Loucy (cell line): Measurements from ENCODE around the gene DKKL1.
"Not testable (repeated sequence)": the region's sequence is repeated elsewhere in the genome, so short reads cannot be mapped to it uniquely, and the experiment has no call there.

Source experiments
- H2AFZ ChIP-seq: fragments of 200-600 bp; sonication (generic); 2 replicates; pipeline ENCODE4 v1.6.0; 2016; ENCODE audit warnings: antibody characterized with exemption, mild to moderate bottlenecking, low read length, moderate library complexity
- H3F3A ChIP-seq: fragments of 200-600 bp; 2 replicates; pipeline ENCODE4 v1.6.0; 2016; ENCODE audit warnings: antibody characterized with exemption, low read depth, mild to moderate bottlenecking
- H3K27me3 ChIP-seq: fragments of 200-600 bp; sonication (generic); 2 replicates; pipeline ENCODE4 v1.6.1; 2014; ENCODE audit warnings: low read length, mild to moderate bottlenecking; ENCODE audit not compliant: insufficient read depth, poor library complexity, severe bottlenecking
- H3K36me3 ChIP-seq: fragments of 200-600 bp; sonication (generic); 2 replicates; pipeline ENCODE4 v1.6.1; 2016; ENCODE audit warnings: low read length; ENCODE audit not compliant: insufficient read depth
- H3K4me1 ChIP-seq: fragments of 200-600 bp; sonication (generic); 2 replicates; pipeline ENCODE4 v1.5.1; 2014; ENCODE audit warnings: low read length, mild to moderate bottlenecking; ENCODE audit not compliant: insufficient read depth, poor library complexity, severe bottlenecking
- H3K4me2 ChIP-seq: fragments of 200-600 bp; sonication (generic); 2 replicates; pipeline ENCODE4 v1.6.0; 2014; ENCODE audit warnings: antibody characterized with exemption, low read length, low read depth, mild to moderate bottlenecking; ENCODE audit not compliant: poor library complexity, severe bottlenecking
- H3K4me3 ChIP-seq: fragments of 200-600 bp; sonication (generic); 2 replicates; pipeline ENCODE4 v1.5.1; 2014; ENCODE audit warnings: low read length, mild to moderate bottlenecking, mixed read lengths; ENCODE audit not compliant: poor library complexity, severe bottlenecking
- H3K79me2 ChIP-seq: fragments of 200-600 bp; sonication (generic); 2 replicates; pipeline ENCODE4 v1.6.1; 2014; ENCODE audit warnings: low read length; ENCODE audit not compliant: insufficient read depth
- H3K9ac ChIP-seq: fragments of 200-600 bp; sonication (generic); 2 replicates; pipeline ENCODE4 v1.6.0; 2014; ENCODE audit warnings: mild to moderate bottlenecking, low read depth, low read length, moderate library complexity; ENCODE audit not compliant: poor library complexity, severe bottlenecking
- H3K9me2 ChIP-seq: fragments of 200-600 bp; sonication (generic); replicated peaks from 2 replicates; pipeline ENCODE4 v1.6.1; 2016; ENCODE audit warnings: low read depth, low read length, mixed read lengths
- H3K9me3 ChIP-seq: fragments of 200-600 bp; sonication (generic); 2 replicates; pipeline ENCODE4 v1.6.1; 2014; ENCODE audit warnings: mild to moderate bottlenecking, antibody characterized with exemption, low read length, low read depth; ENCODE audit not compliant: insufficient read depth
- H4K20me1 ChIP-seq: fragments of 200-600 bp; sonication (generic); 2 replicates; pipeline ENCODE4 v1.6.0; 2014; ENCODE audit warnings: antibody characterized with exemption, low read length, mild to moderate bottlenecking; ENCODE audit not compliant: insufficient read depth, poor library complexity, severe bottlenecking
- CTCF ChIP-seq: fragments of 200-600 bp; sonication (generic); conservative IDR thresholded peaks from 2 replicates; pipeline ENCODE4 v1.5.1; 2014; ENCODE audit warnings: mild to moderate bottlenecking, antibody characterized with exemption, low read length
- EZH2phosphoT487 ChIP-seq: fragments of 200-600 bp; IDR thresholded peaks from 2 replicates; pipeline ENCODE4 v1.6.1; 2018; ENCODE audit warnings: antibody characterized with exemption, mild to moderate bottlenecking, moderate library complexity, borderline replicate concordance

The DKKL1 gene

GRCh38 chr19:49371184-49371583, 7.5 kb downstream of the DKKL1 start:
- H3K9me2 ChIP-seq, result no peaks in the 10 kb centered on the region
- peaks cover 3% of the 10 kb centered on the region; the same call in 1 of the 2 replicates for H3K9me3 ChIP-seq
- no peak overlapping the region for H3K4me3 ChIP-seq
- no peaks in the 10 kb centered on the region for H4K20me1 ChIP-seq
- H3F3A ChIP-seq, result no peaks in the 10 kb centered on the region
- H3K27me3 ChIP-seq, result no peaks in the 10 kb centered on the region
- H3K36me3 ChIP-seq, result no peaks in the 10 kb centered on the region
- no peaks in the 10 kb centered on the region for H3K4me1 ChIP-seq
- no peak overlapping the region for H3K4me2 ChIP-seq
- H2AFZ ChIP-seq, result no peak overlapping the region
- H3K9ac ChIP-seq, result no peak overlapping the region
- H3K79me2 ChIP-seq, result no peaks in the 10 kb centered on the region
- TF ChIP-seq EZH2phosphoT487 (no peak), CTCF (no peak)

DNA sequence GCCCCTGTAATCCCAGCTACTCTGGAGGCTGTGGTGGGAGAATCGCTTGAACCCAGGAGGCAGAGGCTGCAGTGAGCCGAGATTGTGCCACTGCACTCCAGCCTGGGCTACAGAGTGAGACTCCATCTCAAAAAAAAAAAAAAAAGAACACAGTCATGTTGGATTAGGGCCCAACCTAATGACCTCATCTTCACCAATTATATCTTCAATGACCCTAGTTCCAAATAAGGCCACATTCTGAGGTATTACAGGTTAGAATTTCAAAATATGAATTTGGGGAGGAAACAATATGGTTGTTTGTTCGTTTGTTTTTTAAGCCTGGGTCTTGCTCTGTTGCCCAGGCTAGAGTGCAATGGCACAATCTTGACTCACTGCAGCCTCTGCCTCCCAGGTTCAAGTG, 9.5 kb downstream of the DKKL1 start:
- H3K27me3 ChIP-seq, H3K9me3 ChIP-seq, H3K4me2 ChIP-seq, H3K79me2 ChIP-seq, H3K9me2 ChIP-seq, H3K9ac ChIP-seq, H3K4me3 ChIP-seq, H4K20me1 ChIP-seq, H3K36me3 ChIP-seq, H2AFZ ChIP-seq, H3K4me1 ChIP-seq, H3F3A ChIP-seq: not testable (repeated sequence)

- Histone ChIP-seq H3K9me3 (no peaks in the 10 kb centered on the region), H4K20me1 (no peaks in the 10 kb centered on the region), H3K9me2 (no peaks in the 10 kb centered on the region), H3K36me3 (no peaks in the 10 kb centered on the region), H3K4me1 (no peaks in the 10 kb centered on the region), H2AFZ (no peak overlapping the region), H3F3A (no peaks in the 10 kb centered on the region), H3K9ac (no peak overlapping the region), H3K4me3 (no peak overlapping the region), H3K79me2 (no peaks in the 10 kb centered on the region), H3K4me2 (no peak overlapping the region), H3K27me3 (no peaks in the 10 kb centered on the region)
- TF ChIP-seq CTCF, result no peak
- no peak for TF ChIP-seq EZH2phosphoT487
Measured at GRCh38 chr19:49374665-49375434, 11.2 kb downstream of the DKKL1 start.

DNA sequence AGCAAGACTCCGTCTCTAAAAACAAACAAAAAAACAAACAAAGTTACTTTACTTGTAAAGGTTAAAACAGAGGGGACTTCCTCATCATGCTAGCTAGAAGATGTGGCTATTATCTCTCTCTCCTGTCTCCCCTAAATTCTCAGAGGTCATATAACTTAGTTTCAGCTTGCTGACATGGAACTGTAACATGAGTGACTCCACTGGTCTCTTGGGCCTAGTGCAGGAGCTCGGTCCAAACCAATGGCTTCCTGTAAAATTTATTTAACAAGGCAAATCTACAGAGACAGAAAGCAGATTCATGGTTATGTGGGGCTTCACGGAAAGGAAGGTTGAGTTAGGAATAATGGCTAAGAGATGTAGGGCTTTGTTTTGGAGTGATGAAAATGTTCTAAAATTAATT, 14.8 kb downstream of the DKKL1 start:
- no peaks in the 10 kb centered on the region for H3F3A ChIP-seq
- no peaks in the 10 kb centered on the region for H4K20me1 ChIP-seq
- no peaks in the 10 kb centered on the region for H3K9me2 ChIP-seq
- H3K4me1 ChIP-seq, result no peaks in the 10 kb centered on the region
- H3K9me3 ChIP-seq, result 0 out of 2 replicates have a peak, but pooled peaks cover 4% of the 10 kb centered on the region
- no peak for TF ChIP-seq CTCF
- no peak for TF ChIP-seq EZH2phosphoT487
- H3K27me3 ChIP-seq, result no peaks in the 10 kb centered on the region
- H3K9ac ChIP-seq, result no peak overlapping the region
- H2AFZ ChIP-seq, result no peak overlapping the region; the same call in 1 of the 2 replicates
- no peaks in the 10 kb centered on the region for H3K79me2 ChIP-seq
- no peaks in the 10 kb centered on the region for H3K36me3 ChIP-seq
- no peak overlapping the region for H3K4me2 ChIP-seq
- no peak overlapping the region for H3K4me3 ChIP-seq
